ENCODE measurements around the gene NLRP12. TPM values are rescaled to one million over a fixed set of nuclear protein-coding genes. Genes with fewer than 3 reads are reported as not detected.

NLRP12 gene
- polyA plus RNA-seq, 2 of the 4 experiments (the other 2 are of a cell fraction): 0.03 TPM

DNA sequence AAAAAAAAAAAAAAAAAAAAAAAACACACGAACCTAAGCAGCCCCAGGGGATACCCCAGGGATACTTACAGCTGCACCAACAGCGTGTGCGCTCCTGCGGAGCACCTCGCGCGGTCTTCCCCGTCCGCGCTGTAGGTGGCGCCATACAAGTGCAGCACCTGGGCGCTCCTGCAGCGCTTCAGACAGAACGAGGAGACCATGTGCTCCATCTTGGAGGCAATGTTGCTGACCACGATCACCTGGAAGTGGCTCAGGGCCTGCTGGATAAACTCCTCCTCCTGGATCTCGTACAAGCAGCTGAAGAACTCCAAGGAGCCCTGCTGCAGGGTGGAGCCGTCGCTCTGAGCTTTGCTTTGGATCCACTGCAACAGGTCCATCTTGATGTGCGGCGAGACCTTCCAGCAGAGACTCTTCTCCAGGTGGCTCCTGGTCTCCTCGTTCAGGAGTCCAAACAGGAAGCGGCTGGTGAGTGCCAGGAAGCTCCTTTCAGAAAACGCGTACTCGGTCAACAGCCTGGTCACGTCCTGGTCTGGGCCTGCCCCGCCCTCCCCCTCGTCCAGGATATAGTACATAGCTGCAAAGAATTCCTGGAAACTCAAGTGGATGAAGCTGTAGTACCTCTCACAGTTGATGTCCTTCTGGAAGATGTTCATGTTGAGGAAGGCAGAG lies 14.5 kb downstream of the NLRP12 start:
- DNase-seq (ENCODE audit: low read depth in 1 of 2, low spot score in 1 of 2): peak in 1 of 2 experiments; percentile 64
- no peak overlapping the region for H3K27ac ChIP-seq
- ChIA-PET CTCF (interaction anchor here (1.0 to 8.7 kb wide), 38 partner anchors 10 to 606 kb away, joined by 3 to 148 read pairs (median 8); partner anchors contain the start of genes MBOAT7, NLRP12 and PRKCG), POLR2A (interaction anchor here (0.7 kb wide), 1 partner anchor 620 kb away, joined by 3 read pairs; no protein-coding TSS in a partner anchor)
- peak in 1 of 2 experiments; percentile 64; a peak in 3 of 6 replicates for ATAC-seq
- no peaks in the 10 kb centered on the region for H3K9me3 ChIP-seq
- no peaks in the 10 kb centered on the region for H3K4me1 ChIP-seq
- H3K4me3 ChIP-seq: no peak overlapping the region
- 80% methylated on average over 27 of the region's 28 CpGs for WGBS (ENCODE audit: missing lambda C conversion rate)
- no peak for FAIRE-seq
- no peak overlapping the region for H3K4me2 ChIP-seq
- TF ChIP-seq NR3C1 (IDR thresholded peaks at IDR 0.05) (no peak), ESRRA (IDR thresholded peaks at IDR 0.05; ENCODE audit: borderline replicate concordance, low read length) (no peak), HDAC2 (IDR thresholded peaks at IDR 0.05) (no peak), RAD21 (conservative IDR thresholded peaks at IDR 0.05 in 1 of 2, IDR thresholded peaks at IDR 0.05 in 1 of 2) (peak in 1 of 2 experiments; percentile 41; a peak in 2 of 5 replicates)
- TF ChIP-seq, protein P1, sequence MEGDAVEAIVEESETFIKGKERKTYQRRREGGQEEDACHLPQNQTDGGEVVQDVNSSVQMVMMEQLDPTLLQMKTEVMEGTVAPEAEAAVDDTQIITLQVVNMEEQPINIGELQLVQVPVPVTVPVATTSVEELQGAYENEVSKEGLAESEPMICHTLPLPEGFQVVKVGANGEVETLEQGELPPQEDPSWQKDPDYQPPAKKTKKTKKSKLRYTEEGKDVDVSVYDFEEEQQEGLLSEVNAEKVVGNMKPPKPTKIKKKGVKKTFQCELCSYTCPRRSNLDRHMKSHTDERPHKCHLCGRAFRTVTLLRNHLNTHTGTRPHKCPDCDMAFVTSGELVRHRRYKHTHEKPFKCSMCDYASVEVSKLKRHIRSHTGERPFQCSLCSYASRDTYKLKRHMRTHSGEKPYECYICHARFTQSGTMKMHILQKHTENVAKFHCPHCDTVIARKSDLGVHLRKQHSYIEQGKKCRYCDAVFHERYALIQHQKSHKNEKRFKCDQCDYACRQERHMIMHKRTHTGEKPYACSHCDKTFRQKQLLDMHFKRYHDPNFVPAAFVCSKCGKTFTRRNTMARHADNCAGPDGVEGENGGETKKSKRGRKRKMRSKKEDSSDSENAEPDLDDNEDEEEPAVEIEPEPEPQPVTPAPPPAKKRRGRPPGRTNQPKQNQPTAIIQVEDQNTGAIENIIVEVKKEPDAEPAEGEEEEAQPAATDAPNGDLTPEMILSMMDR (IDR thresholded peaks at IDR 0.05): peak; percentile 25; the same call in 1 of the 3 replicates
- TF ChIP-seq, protein P2, sequence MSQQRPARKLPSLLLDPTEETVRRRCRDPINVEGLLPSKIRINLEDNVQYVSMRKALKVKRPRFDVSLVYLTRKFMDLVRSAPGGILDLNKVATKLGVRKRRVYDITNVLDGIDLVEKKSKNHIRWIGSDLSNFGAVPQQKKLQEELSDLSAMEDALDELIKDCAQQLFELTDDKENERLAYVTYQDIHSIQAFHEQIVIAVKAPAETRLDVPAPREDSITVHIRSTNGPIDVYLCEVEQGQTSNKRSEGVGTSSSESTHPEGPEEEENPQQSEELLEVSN (IDR thresholded peaks at IDR 0.05; ENCODE audit: borderline replicate concordance, low read depth): no peak
- TF ChIP-seq, protein P3, sequence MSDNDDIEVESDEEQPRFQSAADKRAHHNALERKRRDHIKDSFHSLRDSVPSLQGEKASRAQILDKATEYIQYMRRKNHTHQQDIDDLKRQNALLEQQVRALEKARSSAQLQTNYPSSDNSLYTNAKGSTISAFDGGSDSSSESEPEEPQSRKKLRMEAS (IDR thresholded peaks at IDR 0.05): peak; percentile 47; the same call in 1 of the 2 replicates

DNA sequence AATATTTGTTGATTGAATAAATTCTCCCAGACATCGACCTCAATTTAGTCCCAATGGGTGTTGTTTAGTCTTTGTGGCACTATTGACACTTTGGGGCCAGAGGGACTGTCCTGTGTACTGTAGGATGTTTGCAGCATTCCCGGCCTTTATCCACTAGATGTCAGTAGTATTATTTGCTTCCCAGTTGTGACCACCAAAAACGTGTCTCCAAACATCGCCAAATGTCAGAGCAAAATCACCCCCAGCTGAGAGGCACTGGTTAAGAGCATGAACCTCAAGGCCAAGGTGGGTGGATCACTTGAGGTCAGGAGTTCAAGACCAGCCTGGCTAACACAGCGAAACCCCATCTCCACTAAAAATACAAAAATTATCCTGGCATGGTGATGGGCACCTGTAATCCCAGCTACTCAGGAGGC lies 15.4 kb downstream of the NLRP12 start:
- Histone ChIP-seq H3K9me3 (no peaks in the 10 kb centered on the region), H3K4me2 (no peak overlapping the region), H3K4me1 (no peaks in the 10 kb centered on the region), H3K27ac (no peak overlapping the region), H3K4me3 (no peak overlapping the region)
- POLR2A ChIA-PET: no interaction called here
- ATAC-seq (peak; percentile 87 to 91), FAIRE-seq (peak; percentile 98), DNase-seq (ENCODE audit: low read depth in 1 of 2, low spot score in 1 of 2) (peak; percentile 52 to 85)
- TF ChIP-seq POLR2A (IDR thresholded peaks at IDR 0.05; ENCODE audit: low read length): no peak
- TF ChIP-seq RAD21 (conservative IDR thresholded peaks at IDR 0.05 in 1 of 2, IDR thresholded peaks at IDR 0.05 in 1 of 2): peak; percentile 88 to 98
- TF ChIP-seq BHLHE40 (IDR thresholded peaks at IDR 0.05; ENCODE audit: low read depth, low read length): no peak
- TF ChIP-seq MAFK (IDR thresholded peaks at IDR 0.05; ENCODE audit: partially characterized antibody): no peak
- no peak for TF ChIP-seq ZSCAN20 (CRISPR knock-in tag; IDR thresholded peaks at IDR 0.05)
- TF ChIP-seq, protein P1 (IDR thresholded peaks at IDR 0.05): peak; percentile 86
- no peak for TF ChIP-seq CBX2 (IDR thresholded peaks at IDR 0.05; ENCODE audit: borderline replicate concordance, low read depth)
- TF ChIP-seq JUNB (IDR thresholded peaks at IDR 0.05): no peak
- no peak for TF ChIP-seq TFCP2L1 (CRISPR knock-in tag; IDR thresholded peaks at IDR 0.05)
- TF ChIP-seq, protein P4, sequence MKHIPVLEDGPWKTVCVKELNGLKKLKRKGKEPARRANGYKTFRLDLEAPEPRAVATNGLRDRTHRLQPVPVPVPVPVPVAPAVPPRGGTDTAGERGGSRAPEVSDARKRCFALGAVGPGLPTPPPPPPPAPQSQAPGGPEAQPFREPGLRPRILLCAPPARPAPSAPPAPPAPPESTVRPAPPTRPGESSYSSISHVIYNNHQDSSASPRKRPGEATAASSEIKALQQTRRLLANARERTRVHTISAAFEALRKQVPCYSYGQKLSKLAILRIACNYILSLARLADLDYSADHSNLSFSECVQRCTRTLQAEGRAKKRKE (CRISPR knock-in tag; IDR thresholded peaks at IDR 0.05; ENCODE audit: low read depth): no peak
- no peak for TF ChIP-seq PHF8 (IDR thresholded peaks at IDR 0.05; ENCODE audit: borderline replicate concordance, low read depth)
- TF ChIP-seq SMC3 (IDR thresholded peaks at IDR 0.05): peak; percentile 83
- no peak for TF ChIP-seq ZC3H11A (IDR thresholded peaks at IDR 0.05)
- TF ChIP-seq, protein P5, sequence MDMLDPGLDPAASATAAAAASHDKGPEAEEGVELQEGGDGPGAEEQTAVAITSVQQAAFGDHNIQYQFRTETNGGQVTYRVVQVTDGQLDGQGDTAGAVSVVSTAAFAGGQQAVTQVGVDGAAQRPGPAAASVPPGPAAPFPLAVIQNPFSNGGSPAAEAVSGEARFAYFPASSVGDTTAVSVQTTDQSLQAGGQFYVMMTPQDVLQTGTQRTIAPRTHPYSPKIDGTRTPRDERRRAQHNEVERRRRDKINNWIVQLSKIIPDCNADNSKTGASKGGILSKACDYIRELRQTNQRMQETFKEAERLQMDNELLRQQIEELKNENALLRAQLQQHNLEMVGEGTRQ (IDR thresholded peaks at IDR 0.05): no peak
- TF ChIP-seq, protein P6, sequence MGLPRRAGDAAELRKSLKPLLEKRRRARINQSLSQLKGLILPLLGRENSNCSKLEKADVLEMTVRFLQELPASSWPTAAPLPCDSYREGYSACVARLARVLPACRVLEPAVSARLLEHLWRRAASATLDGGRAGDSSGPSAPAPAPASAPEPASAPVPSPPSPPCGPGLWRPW (IDR thresholded peaks at IDR 0.05): no peak
- TF ChIP-seq, protein P3 (IDR thresholded peaks at IDR 0.05): peak; percentile 64; the same call in 1 of the 2 replicates
- no peak for TF ChIP-seq RARB (CRISPR knock-in tag; IDR thresholded peaks at IDR 0.05)
- TF ChIP-seq MYC (IDR thresholded peaks at IDR 0.05; ENCODE audit: borderline replicate concordance, low read length): peak; percentile 39; the same call in 1 of the 2 replicates
- TF ChIP-seq ESRRA (IDR thresholded peaks at IDR 0.05; ENCODE audit: borderline replicate concordance, low read length): no peak
- CTCF ChIA-PET: interaction anchor here (0.6 to 8.7 kb wide), 48 partner anchors 9 to 607 kb away, joined by 3 to 148 read pairs (median 7); partner anchors contain the start of genes MBOAT7, NLRP12 and PRKCG
- 2% methylated on average over 5 of the region's 5 CpGs for WGBS (ENCODE audit: missing lambda C conversion rate)
